Measurements from ENCODE around the gene ZNF423. TPM values are rescaled to one million over a fixed set of nuclear protein-coding genes. Genes with fewer than 3 reads are reported as not detected.

The ZNF423 gene
- total and polyA plus RNA-seq, 2 experiments from 2014 or later: 14.9 to 41.8 TPM

GRCh38 chr16:49663081-49664065 lies 192.5 kb downstream of the ZNF423 start:
- H4K20me1 ChIP-seq (replicated peaks; ENCODE audit: insufficient read depth): no peaks in the 10 kb centered on the region
- H3K27me3 ChIP-seq (ENCODE audit: insufficient read depth): no peaks in the 10 kb centered on the region
- Mint-ChIP-seq H3K27ac (peak overlapping the region; percentile 83; the same call in 1 of the 2 replicates), H3K27me3 (ENCODE audit: insufficient read depth, low read depth, poor library complexity) (peaks cover 9% of the 10 kb centered on the region), H3K4me1 (peaks cover 57% of the 10 kb centered on the region), H3K36me3 (ENCODE audit: low read depth) (no peaks in the 10 kb centered on the region), H3K9me3 (no peaks in the 10 kb centered on the region; the same call in 2 of the 3 replicates), H3K4me3 (no peak overlapping the region)
- H3K27ac ChIP-seq (ENCODE audit: low read depth): no peak overlapping the region
- no peak for TF ChIP-seq ZNF331 (CRISPR knock-in tag; IDR thresholded peaks at IDR 0.05; ENCODE audit: low read depth)
- TF ChIP-seq ETS1 (IDR thresholded peaks at IDR 0.05): no peak
- no peak for TF ChIP-seq CREB1 (CRISPR knock-in tag; IDR thresholded peaks at IDR 0.05; ENCODE audit: low read depth)
- H3K36me3 ChIP-seq (ENCODE audit: insufficient read depth): no peaks in the 10 kb centered on the region
- H3K4me3 ChIP-seq: no peak overlapping the region
- ATAC-seq (no peak), DNase-seq (ENCODE audit: low spot score) (no peak)
- H2AFZ ChIP-seq: no peak overlapping the region
- H3K79me2 ChIP-seq (replicated peaks; ENCODE audit: insufficient read depth): no peaks in the 10 kb centered on the region
- peaks cover 19% of the 10 kb centered on the region for H3K4me1 ChIP-seq (ENCODE audit: insufficient read depth)
- H3F3A ChIP-seq (replicated peaks; ENCODE audit: low read depth): no peaks in the 10 kb centered on the region
- no peaks in the 10 kb centered on the region for H3K9me2 ChIP-seq (ENCODE audit: insufficient read depth)
- H3K4me2 ChIP-seq: no peak overlapping the region

GRCh38 chr16:49662569-49662968 lies 193.3 kb downstream of the ZNF423 start:
- H3K36me3 Mint-ChIP-seq (ENCODE audit: low read depth): no peaks in the 10 kb centered on the region
- DNase-seq (ENCODE audit: low spot score): no peak

More at GRCh38 chr16:49662569-49662968, 193.3 kb downstream of the ZNF423 start:
- Histone ChIP-seq H3K4me2 (no peak overlapping the region), H3K79me2 (replicated peaks; ENCODE audit: insufficient read depth) (no peaks in the 10 kb centered on the region), H3F3A (replicated peaks; ENCODE audit: low read depth) (no peaks in the 10 kb centered on the region), H3K27ac (ENCODE audit: low read depth) (no peak overlapping the region), H3K4me1 (ENCODE audit: insufficient read depth) (peaks cover 19% of the 10 kb centered on the region), H4K20me1 (replicated peaks; ENCODE audit: insufficient read depth) (no peaks in the 10 kb centered on the region), H3K36me3 (ENCODE audit: insufficient read depth) (no peaks in the 10 kb centered on the region), H2AFZ (no peak overlapping the region), H3K4me3 (no peak overlapping the region), H3K9me2 (ENCODE audit: insufficient read depth) (no peaks in the 10 kb centered on the region), H3K27me3 (ENCODE audit: insufficient read depth) (no peaks in the 10 kb centered on the region)
- Mint-ChIP-seq H3K9me3 (no peaks in the 10 kb centered on the region; the same call in 2 of the 3 replicates), H3K27me3 (ENCODE audit: insufficient read depth, low read depth, poor library complexity) (peaks cover 9% of the 10 kb centered on the region), H3K27ac (no peak overlapping the region; the same call in 1 of the 2 replicates), H3K4me1 (peaks cover 60% of the 10 kb centered on the region), H3K4me3 (no peak overlapping the region)
- no peak for ATAC-seq
- no peak for TF ChIP-seq ZNF462 (CRISPR knock-in tag; IDR thresholded peaks at IDR 0.05)
- no peak for TF ChIP-seq ZNF114 (CRISPR knock-in tag; IDR thresholded peaks at IDR 0.05)
- TF ChIP-seq EZH2phosphoT487 (IDR thresholded peaks at IDR 0.05; ENCODE audit: unreplicated experiment): no peak
- TF ChIP-seq STAT1 (IDR thresholded peaks at IDR 0.05; ENCODE audit: unreplicated experiment): no peak
- no peak for TF ChIP-seq NANOG (IDR thresholded peaks at IDR 0.05; ENCODE audit: borderline replicate concordance)
- no peak for TF ChIP-seq REST (IDR thresholded peaks at IDR 0.05; ENCODE audit: unreplicated experiment)
- TF ChIP-seq ZNF331 (CRISPR knock-in tag; IDR thresholded peaks at IDR 0.05; ENCODE audit: low read depth): no peak
